ENCODE data around the gene PRR7. TPM values are rescaled to one million over a fixed set of nuclear protein-coding genes. Genes with fewer than 3 reads are reported as not detected.

PRR7 gene
- total RNA-seq, 4 donors from 2014 or later = 5.1 to 11.2 (median 7.5) TPM

DNA sequence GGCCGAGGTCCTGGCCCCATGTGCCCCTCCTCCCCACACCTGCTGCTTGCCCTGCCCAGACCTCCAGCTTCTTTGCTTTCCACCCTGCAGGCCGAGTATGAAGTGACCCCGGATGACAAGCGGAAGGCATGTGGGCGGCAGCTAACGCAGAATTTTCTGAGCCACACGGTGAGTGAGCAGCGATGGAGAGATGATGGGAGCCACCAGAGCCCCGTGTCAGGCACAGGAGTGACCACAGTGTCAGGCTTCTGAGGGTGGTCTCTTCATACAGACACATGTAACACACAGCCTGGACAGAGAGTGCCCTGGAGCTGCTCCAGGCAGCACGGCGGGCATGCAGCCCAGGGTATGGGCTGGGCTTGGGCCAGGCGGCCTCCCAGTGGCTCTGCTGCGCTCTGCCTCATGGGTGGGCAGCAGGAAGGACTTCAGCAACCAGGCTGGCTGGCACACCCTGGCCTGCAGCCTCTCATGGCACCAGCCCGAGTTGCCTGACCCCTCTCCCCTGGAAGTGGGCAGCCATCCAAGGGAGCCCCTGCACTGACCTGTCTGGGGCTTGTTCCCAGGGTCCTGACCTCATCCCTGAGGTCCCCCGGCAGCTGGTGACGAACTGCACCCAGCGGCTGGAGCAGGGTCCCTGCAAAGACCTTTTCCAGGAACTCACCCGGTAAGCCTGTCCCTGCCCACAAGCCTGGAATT lies 14.3 kb upstream of the PRR7 start:
- H3K27me3 ChIP-seq = no peaks in the 10 kb centered on the region
- H3K9me3 ChIP-seq = no peaks in the 10 kb centered on the region
- H3K4me3 ChIP-seq = no peak overlapping the region
- 70 to 80% methylated on average over 13 of the region's 18 CpGs for WGBS, 2 donors
- peak overlapping the region in 3 of 4 donors; percentile 25 to 68 (median 39) for H3K27ac ChIP-seq
- H3K4me1 ChIP-seq = peaks cover 0 to 48% (median 35%) of the 10 kb centered on the region in 4 donors
- TF ChIP-seq POLR2A (IDR thresholded peaks at IDR 0.05) (no peak), EP300 (IDR thresholded peaks at IDR 0.05) (no peak)
- TF ChIP-seq, protein P1, sequence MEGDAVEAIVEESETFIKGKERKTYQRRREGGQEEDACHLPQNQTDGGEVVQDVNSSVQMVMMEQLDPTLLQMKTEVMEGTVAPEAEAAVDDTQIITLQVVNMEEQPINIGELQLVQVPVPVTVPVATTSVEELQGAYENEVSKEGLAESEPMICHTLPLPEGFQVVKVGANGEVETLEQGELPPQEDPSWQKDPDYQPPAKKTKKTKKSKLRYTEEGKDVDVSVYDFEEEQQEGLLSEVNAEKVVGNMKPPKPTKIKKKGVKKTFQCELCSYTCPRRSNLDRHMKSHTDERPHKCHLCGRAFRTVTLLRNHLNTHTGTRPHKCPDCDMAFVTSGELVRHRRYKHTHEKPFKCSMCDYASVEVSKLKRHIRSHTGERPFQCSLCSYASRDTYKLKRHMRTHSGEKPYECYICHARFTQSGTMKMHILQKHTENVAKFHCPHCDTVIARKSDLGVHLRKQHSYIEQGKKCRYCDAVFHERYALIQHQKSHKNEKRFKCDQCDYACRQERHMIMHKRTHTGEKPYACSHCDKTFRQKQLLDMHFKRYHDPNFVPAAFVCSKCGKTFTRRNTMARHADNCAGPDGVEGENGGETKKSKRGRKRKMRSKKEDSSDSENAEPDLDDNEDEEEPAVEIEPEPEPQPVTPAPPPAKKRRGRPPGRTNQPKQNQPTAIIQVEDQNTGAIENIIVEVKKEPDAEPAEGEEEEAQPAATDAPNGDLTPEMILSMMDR (IDR thresholded peaks at IDR 0.05) = no peak
- peaks cover 0 to 71% (median 40%) of the 10 kb centered on the region in 3 donors for H3K36me3 ChIP-seq
- DNase-seq (ENCODE audit: low spot score in 2 of 2) = no peak

DNA sequence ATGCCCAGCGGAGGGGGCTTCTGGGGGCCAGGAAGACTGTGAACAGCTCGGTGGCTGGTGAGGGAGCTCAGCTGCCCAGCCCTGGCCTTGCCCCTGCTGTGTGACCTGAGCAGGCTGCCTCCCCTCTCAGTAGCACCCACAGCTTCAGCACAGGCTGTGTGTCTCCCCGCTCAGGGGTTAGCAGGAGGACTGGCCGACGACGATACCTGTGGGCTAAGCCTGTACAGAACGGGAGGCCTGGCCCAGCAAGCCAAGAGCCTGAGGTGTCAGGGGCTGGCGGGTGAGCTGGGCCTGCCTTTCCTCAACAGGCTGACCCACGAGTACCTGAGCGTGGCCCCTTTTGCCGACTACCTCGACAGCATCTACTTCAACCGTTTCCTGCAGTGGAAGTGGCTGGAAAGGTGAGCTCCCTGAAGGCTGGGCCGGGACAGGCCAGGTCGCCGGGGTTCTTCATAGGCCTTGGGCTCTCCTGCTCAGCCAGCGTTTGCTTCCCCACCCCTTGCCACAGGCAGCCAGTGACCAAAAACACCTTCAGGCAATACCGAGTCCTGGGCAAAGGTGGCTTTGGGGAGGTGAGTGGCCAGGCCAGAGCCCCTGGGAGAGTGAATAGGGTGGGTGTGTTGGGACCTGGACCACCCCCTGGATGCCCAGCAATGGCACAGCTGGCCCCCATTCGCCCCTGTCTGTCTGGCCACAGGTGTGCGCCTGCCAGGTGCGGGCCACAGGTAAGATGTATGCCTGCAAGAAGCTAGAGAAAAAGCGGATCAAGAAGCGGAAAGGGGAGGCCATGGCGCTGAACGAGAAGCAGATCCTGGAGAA lies 13.6 kb upstream of the PRR7 start:
- no peaks in the 10 kb centered on the region for H3K27me3 ChIP-seq
- TF ChIP-seq, protein P1 (IDR thresholded peaks at IDR 0.05) = no peak
- TF ChIP-seq POLR2A (IDR thresholded peaks at IDR 0.05) (no peak), EP300 (IDR thresholded peaks at IDR 0.05) (no peak)
- WGBS, 2 donors = 91% methylated on average over 13 to 25 of the region's 25 CpGs
- H3K9me3 ChIP-seq = no peaks in the 10 kb centered on the region
- peak overlapping the region in 1 of 4 donors; percentile 39 for H3K27ac ChIP-seq
- no peak for DNase-seq (ENCODE audit: low spot score in 2 of 2)
- H3K4me3 ChIP-seq = no peak overlapping the region
- peaks cover 0 to 41% (median 28%) of the 10 kb centered on the region in 4 donors for H3K4me1 ChIP-seq
- H3K36me3 ChIP-seq = peaks cover 0 to 79% (median 40%) of the 10 kb centered on the region in 3 donors

DNA sequence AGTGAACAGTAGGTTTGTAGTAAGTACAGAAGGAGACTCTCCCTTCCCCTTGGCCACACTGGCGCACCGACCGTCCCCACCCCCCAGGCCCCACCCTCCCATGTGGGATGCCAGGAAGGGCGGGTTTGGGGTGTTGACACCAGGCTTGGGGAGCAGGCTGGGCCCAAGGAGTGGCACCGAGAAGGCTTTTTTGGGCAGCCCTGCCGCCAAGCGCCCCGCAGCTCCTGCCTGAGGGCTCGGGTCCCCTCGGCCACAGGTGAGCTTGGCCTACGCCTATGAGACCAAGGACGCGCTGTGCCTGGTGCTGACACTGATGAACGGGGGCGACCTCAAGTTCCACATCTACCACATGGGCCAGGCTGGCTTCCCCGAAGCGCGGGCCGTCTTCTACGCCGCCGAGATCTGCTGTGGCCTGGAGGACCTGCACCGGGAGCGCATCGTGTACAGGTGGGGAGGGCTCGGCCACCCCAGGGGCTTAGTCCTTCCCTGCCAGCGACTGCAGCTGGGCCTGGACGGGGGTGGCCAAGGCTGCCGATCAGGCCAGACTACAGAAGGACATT lies 12.9 kb upstream of the PRR7 start:
- peaks cover 0 to 34% (median 23%) of the 10 kb centered on the region in 4 donors for H3K4me1 ChIP-seq
- no peaks in the 10 kb centered on the region for H3K9me3 ChIP-seq
- DNase-seq (ENCODE audit: low spot score in 2 of 2) = no peak
- no peaks in the 10 kb centered on the region for H3K27me3 ChIP-seq
- WGBS, 2 donors = 92 to 93% methylated on average over 26 of the region's 29 CpGs
- no peak overlapping the region for H3K27ac ChIP-seq
- H3K4me3 ChIP-seq = no peak overlapping the region
- peaks cover 0 to 86% (median 40%) of the 10 kb centered on the region in 3 donors for H3K36me3 ChIP-seq
- TF ChIP-seq, protein P1 (IDR thresholded peaks at IDR 0.05) = no peak
- TF ChIP-seq POLR2A (IDR thresholded peaks at IDR 0.05) = no peak
- TF ChIP-seq EP300 (IDR thresholded peaks at IDR 0.05) = no peak

DNA sequence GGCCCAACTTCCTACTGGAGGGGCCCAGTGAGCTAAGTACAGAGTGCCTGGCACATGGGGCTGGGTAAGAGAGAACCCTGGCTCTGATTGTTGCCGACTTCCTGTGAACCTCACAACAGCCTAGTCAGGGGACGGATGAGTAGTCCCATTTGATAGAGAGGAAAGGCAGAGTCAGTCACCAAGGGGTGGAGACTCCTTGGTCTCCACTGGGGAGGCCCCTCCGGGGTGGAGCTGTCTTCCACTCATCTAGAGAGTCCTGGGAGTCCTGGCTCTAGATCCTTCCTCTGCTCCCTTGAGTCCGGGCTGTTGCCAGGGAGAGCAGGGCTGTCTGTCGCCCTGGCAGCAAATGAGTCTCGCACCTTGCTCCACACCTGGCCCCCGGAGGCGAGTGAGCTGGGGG lies 12.2 kb upstream of the PRR7 start:
- no peak overlapping the region for H3K4me3 ChIP-seq
- no peak for TF ChIP-seq POLR2A (IDR thresholded peaks at IDR 0.05)
- TF ChIP-seq, protein P1 (IDR thresholded peaks at IDR 0.05) = no peak
- TF ChIP-seq EP300 (IDR thresholded peaks at IDR 0.05) = no peak
- no peaks in the 10 kb centered on the region for H3K9me3 ChIP-seq
- H3K27ac ChIP-seq = no peak overlapping the region
- peaks cover 0 to 27% (median 18%) of the 10 kb centered on the region in 4 donors for H3K4me1 ChIP-seq
- no peaks in the 10 kb centered on the region for H3K27me3 ChIP-seq
- peaks cover 0 to 93% (median 40%) of the 10 kb centered on the region in 3 donors for H3K36me3 ChIP-seq
- 88 to 91% methylated on average over 3 to 5 of the region's 8 CpGs for WGBS, 2 donors
- no peak for DNase-seq (ENCODE audit: low spot score in 2 of 2)
